ENCODE measurements around the gene DGKQ. TPM values are rescaled to one million over a fixed set of nuclear protein-coding genes. Genes with fewer than 3 reads are reported as not detected.
A peak's percentile ranks its signal among the peaks of the same experiment; 100 is the strongest.
"Not testable (repeated sequence)": the region's sequence is repeated elsewhere in the genome, so short reads cannot be mapped to it uniquely, and the experiment has no call there.

DGKQ gene
- total RNA-seq, 1 experiment from 2014 or later = 12.4 TPM

- peak overlapping the region in 1 of 3 experiments; percentile 49; a peak in 2 of 7 replicates for H3K27ac Mint-ChIP-seq
- Histone ChIP-seq H3K4me1 (ENCODE audit: insufficient read depth, low read length) (no peaks in the 10 kb centered on the region), H2BK5ac (ENCODE audit: insufficient read length, low read length) (no peak overlapping the region), H3K27ac (ENCODE audit: insufficient read length, low read depth, low read length) (no peak overlapping the region), H3T11ph (ENCODE audit: low read length) (no peak overlapping the region), H2BK120ac (ENCODE audit: low read depth, low read length, poor library complexity, severe bottlenecking) (no peak overlapping the region), H3K9ac (ENCODE audit: extremely low read depth, insufficient read length, low read length) (no peak overlapping the region), H2AFZ (ENCODE audit: low read length) (no peak overlapping the region), H4K20me1 (ENCODE audit: control insufficient read depth, insufficient read depth, insufficient read length) (no peaks in the 10 kb centered on the region), H3K79me2 (ENCODE audit: insufficient read depth, low read length) (peaks cover 18% of the 10 kb centered on the region; the same call in 1 of the 2 replicates), H3K18ac (ENCODE audit: insufficient read length, low read depth, low read length) (no peak overlapping the region), H3K14ac (ENCODE audit: insufficient read depth, low read length) (no peak overlapping the region), H4K5ac (ENCODE audit: insufficient read length, low read depth, low read length) (no peak overlapping the region), H4K8ac (replicated peaks; ENCODE audit: insufficient read length, low read depth, low read length) (no peak overlapping the region), H3K56ac (ENCODE audit: insufficient read length, low read depth, low read length) (no peak overlapping the region), H3K27me3 (ENCODE audit: insufficient read depth, low read length) (no peaks in the 10 kb centered on the region), H3K23me2 (ENCODE audit: insufficient read length, low read depth, low read length, poor library complexity, severe bottlenecking) (no peaks in the 10 kb centered on the region), H2BK20ac (ENCODE audit: low read depth, low read length, poor library complexity, severe bottlenecking) (no peak overlapping the region), H3K4ac (ENCODE audit: low read depth, low read length) (no peak overlapping the region), H4K91ac (ENCODE audit: insufficient read length, low read depth, low read length) (no peak overlapping the region), H3K4me2 (ENCODE audit: insufficient read depth, insufficient read length, low read length) (no peak overlapping the region), H3K9me3 (ENCODE audit: control insufficient read depth, low read depth, low read length) (no peaks in the 10 kb centered on the region), H2BK12ac (ENCODE audit: insufficient read length, low read depth, low read length) (no peak overlapping the region), H3K79me1 (ENCODE audit: insufficient read depth, low read depth, low read length, poor library complexity, severe bottlenecking) (peaks cover 17% of the 10 kb centered on the region), H2AK5ac (ENCODE audit: insufficient read length, low read length) (no peak overlapping the region), H2BK15ac (ENCODE audit: low read depth, low read length) (no peak overlapping the region), H3K23ac (ENCODE audit: insufficient read length, low read depth, low read length) (no peak overlapping the region)
- TF ChIP-seq CTCF (conservative IDR thresholded peaks at IDR 0.05) = no peak
- DNase-seq = no peak
- H3K4me1 Mint-ChIP-seq = peaks cover 15 to 16% of the 10 kb centered on the region in 2 experiments
- H3K4me3 Mint-ChIP-seq = no peak overlapping the region
- no peaks in the 10 kb centered on the region for H3K27me3 Mint-ChIP-seq (ENCODE audit: low read depth)
- H3K9me3 Mint-ChIP-seq = no peaks in the 10 kb centered on the region
- no CpG with 5 or more reads among the region's 17 CpGs for WGBS (ENCODE audit: extremely low coverage, insufficient read length, low lambda C conversion rate)
- H3K36me3 Mint-ChIP-seq (ENCODE audit: insufficient read depth in 1 of 3, low read depth in 3 of 3) = peaks cover 0 to 4% (median 0%) of the 10 kb centered on the region in 3 experiments; a peak in 3 of 7 replicates
These were observed 51.5 kb downstream of the DGKQ start for GRCh38 chr4:921830-922331.

DNA sequence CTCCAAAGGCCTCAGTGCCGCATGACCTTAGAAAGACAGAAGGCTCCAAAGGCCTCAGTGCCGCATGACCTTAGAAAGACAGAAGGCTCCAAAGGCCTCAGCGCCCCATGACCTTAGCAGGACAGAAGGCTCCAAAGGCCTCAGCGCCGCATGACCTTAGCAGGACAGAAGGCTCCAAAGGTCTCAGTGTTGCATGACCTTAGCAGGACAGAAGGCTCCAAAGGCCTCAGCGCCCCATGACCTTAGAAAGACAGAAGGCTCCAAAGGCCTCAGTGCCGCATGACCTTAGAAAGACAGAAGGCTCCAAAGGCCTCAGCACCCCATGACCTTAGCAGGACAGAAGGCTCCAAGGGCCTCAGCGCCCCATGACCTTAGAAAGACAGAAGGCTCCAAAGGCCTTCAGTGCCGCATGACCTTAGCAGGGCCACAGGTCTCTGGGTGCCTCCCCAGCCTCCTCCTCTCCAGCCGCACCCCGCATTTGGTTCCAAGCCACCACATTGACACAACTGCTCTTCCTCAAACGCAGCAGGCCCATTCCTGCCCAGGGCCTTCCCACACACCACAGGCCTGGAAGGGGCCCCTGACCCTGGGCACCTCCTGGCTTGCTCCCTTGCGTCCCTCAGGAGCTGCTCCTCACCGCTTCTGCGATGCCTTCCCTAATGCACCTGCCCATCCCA is 54.2 kb downstream of the DGKQ start:
- not testable (repeated sequence) for H2BK5ac ChIP-seq (ENCODE audit: insufficient read length, low read length); H4K91ac ChIP-seq (ENCODE audit: insufficient read length, low read depth, low read length); H3K4me1 Mint-ChIP-seq; H3K56ac ChIP-seq (ENCODE audit: insufficient read length, low read depth, low read length); H3K9me3 ChIP-seq (ENCODE audit: control insufficient read depth, low read depth, low read length); H3K36me3 Mint-ChIP-seq (ENCODE audit: insufficient read depth in 1 of 3, low read depth in 3 of 3); H2BK120ac ChIP-seq (ENCODE audit: low read depth, low read length, poor library complexity, severe bottlenecking); H4K5ac ChIP-seq (ENCODE audit: insufficient read length, low read depth, low read length); H2BK15ac ChIP-seq (ENCODE audit: low read depth, low read length); H3K23me2 ChIP-seq (ENCODE audit: insufficient read length, low read depth, low read length, poor library complexity, severe bottlenecking); H3K4me3 Mint-ChIP-seq; H3K18ac ChIP-seq (ENCODE audit: insufficient read length, low read depth, low read length); H3K4me2 ChIP-seq (ENCODE audit: insufficient read depth, insufficient read length, low read length); H4K20me1 ChIP-seq (ENCODE audit: control insufficient read depth, insufficient read depth, insufficient read length); H3K27me3 Mint-ChIP-seq (ENCODE audit: low read depth); H3T11ph ChIP-seq (ENCODE audit: low read length); H3K9me3 Mint-ChIP-seq; H2BK12ac ChIP-seq (ENCODE audit: insufficient read length, low read depth, low read length); H3K4ac ChIP-seq (ENCODE audit: low read depth, low read length); H3K27me3 ChIP-seq (ENCODE audit: insufficient read depth, low read length); H3K4me1 ChIP-seq (ENCODE audit: insufficient read depth, low read length); DNase-seq; H3K9ac ChIP-seq (ENCODE audit: extremely low read depth, insufficient read length, low read length); H2AFZ ChIP-seq (ENCODE audit: low read length); H2AK5ac ChIP-seq (ENCODE audit: insufficient read length, low read length); H3K23ac ChIP-seq (ENCODE audit: insufficient read length, low read depth, low read length); H3K14ac ChIP-seq (ENCODE audit: insufficient read depth, low read length); H3K27ac ChIP-seq (ENCODE audit: insufficient read length, low read depth, low read length); H2BK20ac ChIP-seq (ENCODE audit: low read depth, low read length, poor library complexity, severe bottlenecking); H4K8ac ChIP-seq (replicated peaks; ENCODE audit: insufficient read length, low read depth, low read length)
- H3K79me2 ChIP-seq (ENCODE audit: insufficient read depth, low read length) = peaks cover 18% of the 10 kb centered on the region; the same call in 1 of the 2 replicates
- no CpG with 5 or more reads among the region's 15 CpGs for WGBS (ENCODE audit: extremely low coverage, insufficient read length, low lambda C conversion rate)
- peak overlapping the region in 2 of 3 experiments; percentile 53 to 54; a peak in 1 of 7 replicates for H3K27ac Mint-ChIP-seq
- H3K79me1 ChIP-seq (ENCODE audit: insufficient read depth, low read depth, low read length, poor library complexity, severe bottlenecking) = peaks cover 10% of the 10 kb centered on the region

All from H9 (cell line).